ENCODE data around the gene CAP2. TPM values are rescaled to one million over a fixed set of nuclear protein-coding genes. Genes with fewer than 3 reads are reported as not detected.

The CAP2 gene
- total RNA-seq, 1 donor from 2014 or later, result not detected

DNA sequence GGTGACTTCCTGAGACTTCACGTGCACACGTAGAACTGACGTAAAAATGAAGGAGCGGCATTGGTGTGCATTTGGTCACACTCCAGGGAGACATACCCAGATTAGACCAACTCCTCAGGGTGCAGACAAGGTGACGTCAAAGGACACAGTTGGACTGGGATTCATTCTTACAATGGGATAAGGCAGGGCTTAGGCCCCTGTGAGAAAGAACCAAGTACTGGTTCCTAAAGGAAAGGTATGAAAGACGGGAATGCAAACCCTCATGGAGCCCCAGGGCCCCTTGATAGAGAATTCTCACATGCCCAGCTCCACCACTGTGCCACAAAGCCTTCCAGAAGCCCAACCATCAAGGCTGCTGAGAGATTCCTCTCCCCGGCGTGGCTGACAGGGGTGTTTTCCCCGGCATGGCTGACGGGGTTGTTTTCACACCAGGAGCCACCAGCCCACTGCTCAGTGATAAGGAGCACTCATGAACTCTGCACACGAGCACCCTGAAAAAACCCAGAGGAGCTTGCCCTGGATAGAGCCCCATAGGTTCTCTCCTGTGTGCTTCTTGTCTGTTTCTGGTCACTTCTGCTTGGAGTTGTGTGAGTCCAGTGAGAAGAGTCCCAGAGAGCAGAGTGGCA is 90.1 kb downstream of the CAP2 start:
- ChIA-PET CTCF (no interaction called here), POLR2A (no interaction called here)
- Mint-ChIP-seq H3K27me3 (peaks cover 2% of the 10 kb centered on the region), H3K4me1 (no peaks in the 10 kb centered on the region), H3K27ac (no peak overlapping the region), H3K9me3 (no peaks in the 10 kb centered on the region), H3K36me3 (ENCODE audit: low read depth) (no peaks in the 10 kb centered on the region), H3K4me3 (no peak overlapping the region)
- intact Hi-C loops (cut with micrococcal nuclease), result no loop called here
- no peak for ATAC-seq (ENCODE audit: low read depth)
- TF ChIP-seq, protein P1, sequence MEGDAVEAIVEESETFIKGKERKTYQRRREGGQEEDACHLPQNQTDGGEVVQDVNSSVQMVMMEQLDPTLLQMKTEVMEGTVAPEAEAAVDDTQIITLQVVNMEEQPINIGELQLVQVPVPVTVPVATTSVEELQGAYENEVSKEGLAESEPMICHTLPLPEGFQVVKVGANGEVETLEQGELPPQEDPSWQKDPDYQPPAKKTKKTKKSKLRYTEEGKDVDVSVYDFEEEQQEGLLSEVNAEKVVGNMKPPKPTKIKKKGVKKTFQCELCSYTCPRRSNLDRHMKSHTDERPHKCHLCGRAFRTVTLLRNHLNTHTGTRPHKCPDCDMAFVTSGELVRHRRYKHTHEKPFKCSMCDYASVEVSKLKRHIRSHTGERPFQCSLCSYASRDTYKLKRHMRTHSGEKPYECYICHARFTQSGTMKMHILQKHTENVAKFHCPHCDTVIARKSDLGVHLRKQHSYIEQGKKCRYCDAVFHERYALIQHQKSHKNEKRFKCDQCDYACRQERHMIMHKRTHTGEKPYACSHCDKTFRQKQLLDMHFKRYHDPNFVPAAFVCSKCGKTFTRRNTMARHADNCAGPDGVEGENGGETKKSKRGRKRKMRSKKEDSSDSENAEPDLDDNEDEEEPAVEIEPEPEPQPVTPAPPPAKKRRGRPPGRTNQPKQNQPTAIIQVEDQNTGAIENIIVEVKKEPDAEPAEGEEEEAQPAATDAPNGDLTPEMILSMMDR (IDR thresholded peaks at IDR 0.05), result no peak
- no peak for DNase-seq

DNA sequence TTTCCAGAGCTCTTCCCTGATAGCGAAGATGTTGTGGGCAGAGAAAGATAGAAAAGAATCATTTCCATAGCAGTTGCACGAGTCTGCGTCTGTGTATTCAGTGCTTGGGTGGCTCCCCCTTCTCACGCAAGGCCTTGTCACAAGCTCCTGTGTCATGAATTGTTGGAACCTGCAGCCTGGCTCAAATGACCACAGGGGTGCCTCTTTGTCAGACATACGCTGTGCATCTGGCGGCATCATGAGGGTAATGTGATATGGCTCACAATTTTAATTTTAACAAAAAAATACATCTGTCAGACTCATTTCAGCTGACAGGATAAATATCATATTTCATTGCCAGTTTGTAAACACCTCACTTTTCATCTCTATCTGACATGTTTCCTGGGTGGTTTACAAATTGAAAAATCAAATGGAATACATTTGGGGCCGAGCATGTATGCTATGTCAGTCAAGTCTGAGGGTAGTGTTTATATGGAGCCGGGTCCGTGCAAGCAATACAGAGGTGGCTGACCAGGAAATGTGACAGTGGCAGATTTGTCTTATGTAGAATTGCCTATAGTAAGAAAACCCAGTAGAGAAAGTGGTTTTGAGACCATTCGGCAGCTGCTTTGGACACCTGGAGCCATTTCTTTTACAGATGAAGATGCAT is 90.9 kb downstream of the CAP2 start:
- intact Hi-C loops (cut with micrococcal nuclease), result no loop called here
- Mint-ChIP-seq H3K27me3 (peaks cover 2% of the 10 kb centered on the region), H3K27ac (no peak overlapping the region), H3K4me1 (no peaks in the 10 kb centered on the region), H3K9me3 (no peaks in the 10 kb centered on the region), H3K36me3 (ENCODE audit: low read depth) (no peaks in the 10 kb centered on the region), H3K4me3 (no peak overlapping the region)
- no peak for ATAC-seq (ENCODE audit: low read depth)
- CTCF ChIA-PET, result no interaction called here
- POLR2A ChIA-PET, result no interaction called here
- DNase-seq, result no peak
- TF ChIP-seq, protein P1 (IDR thresholded peaks at IDR 0.05), result no peak

DNA sequence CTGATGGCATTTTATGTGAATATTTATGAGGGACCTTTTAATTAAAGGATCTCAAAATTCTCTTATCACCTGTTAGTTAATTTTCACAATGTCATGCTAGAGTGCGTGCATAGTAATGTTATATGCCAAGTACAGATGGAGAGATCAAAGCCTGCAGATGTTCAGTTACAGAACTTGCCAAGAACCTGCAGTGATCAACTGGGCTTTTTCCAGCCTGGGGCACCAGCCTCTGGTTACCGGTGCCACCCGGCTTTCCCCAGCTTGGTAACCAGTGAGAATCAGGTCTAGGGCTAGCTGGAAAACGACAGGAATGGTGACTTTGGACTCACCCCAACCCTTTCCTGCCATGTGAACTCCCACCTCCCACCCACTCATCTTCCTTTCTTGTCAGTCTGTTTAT is 91.8 kb downstream of the CAP2 start:
- TF ChIP-seq, protein P1 (IDR thresholded peaks at IDR 0.05), result no peak
- Mint-ChIP-seq H3K27me3 (peaks cover 2% of the 10 kb centered on the region), H3K36me3 (ENCODE audit: low read depth) (no peaks in the 10 kb centered on the region), H3K4me3 (no peak overlapping the region), H3K9me3 (no peaks in the 10 kb centered on the region), H3K27ac (no peak overlapping the region), H3K4me1 (no peaks in the 10 kb centered on the region)
- CTCF ChIA-PET, result no interaction called here
- intact Hi-C loops (cut with micrococcal nuclease), result no loop called here
- DNase-seq (no peak), ATAC-seq (ENCODE audit: low read depth) (no peak)
- POLR2A ChIA-PET, result no interaction called here

DNA sequence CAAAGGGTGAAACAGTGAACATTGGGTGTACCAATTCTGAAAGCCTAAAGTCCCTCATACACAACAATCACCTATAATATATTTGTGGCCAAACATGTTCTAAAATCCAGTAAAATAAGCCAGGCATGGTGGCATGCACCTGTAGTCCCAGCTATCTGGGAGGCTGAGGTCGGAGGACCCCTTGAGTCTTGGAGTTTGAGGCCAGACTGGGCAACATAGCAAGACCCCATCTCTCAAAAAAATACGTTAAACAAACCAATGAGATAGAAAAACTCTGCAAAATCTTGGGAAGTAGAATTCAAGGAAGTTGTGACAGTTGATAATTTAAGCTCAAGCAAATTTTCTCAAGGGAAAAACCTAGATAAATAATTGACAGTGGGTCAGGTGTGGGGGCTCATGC is 92.6 kb downstream of the CAP2 start:
- ChIA-PET CTCF (no interaction called here), POLR2A (no interaction called here)
- peaks cover 7% of the 10 kb centered on the region for H3K27me3 Mint-ChIP-seq
- H3K9me3 Mint-ChIP-seq, result no peaks in the 10 kb centered on the region
- no peak overlapping the region for H3K4me3 Mint-ChIP-seq
- H3K36me3 Mint-ChIP-seq (ENCODE audit: low read depth), result no peaks in the 10 kb centered on the region
- no peak for ATAC-seq (ENCODE audit: low read depth)
- DNase-seq, result no peak
- no peak overlapping the region for H3K27ac Mint-ChIP-seq
- TF ChIP-seq, protein P1 (IDR thresholded peaks at IDR 0.05), result no peak
- no peaks in the 10 kb centered on the region for H3K4me1 Mint-ChIP-seq
- intact Hi-C loops (cut with micrococcal nuclease), result no loop called here

DNA sequence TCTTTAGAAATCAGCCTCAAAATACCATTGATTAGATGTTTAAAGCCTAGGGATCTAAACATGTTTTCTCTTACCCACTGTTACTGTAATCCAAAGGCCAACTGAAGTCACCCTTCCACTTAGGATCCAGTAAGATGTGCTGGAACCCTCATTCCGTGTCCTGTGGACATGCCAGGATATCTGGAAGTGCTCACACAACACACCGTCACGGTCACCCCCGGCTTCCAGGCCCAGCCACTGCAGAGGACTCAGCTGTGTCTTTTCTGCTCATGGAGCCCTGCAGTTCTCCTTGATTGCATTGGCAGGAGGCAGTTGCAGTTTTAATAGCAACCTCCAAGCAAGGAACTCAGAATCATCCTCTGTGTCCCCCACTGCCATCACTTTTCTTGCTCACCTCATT is 93.3 kb downstream of the CAP2 start:
- ATAC-seq (ENCODE audit: low read depth) (no peak), DNase-seq (no peak)
- TF ChIP-seq, protein P1 (IDR thresholded peaks at IDR 0.05), result no peak
- intact Hi-C loops (cut with micrococcal nuclease), result no loop called here
- H3K36me3 Mint-ChIP-seq (ENCODE audit: low read depth), result no peaks in the 10 kb centered on the region
- ChIA-PET POLR2A (no interaction called here), CTCF (no interaction called here)
- no peak overlapping the region for H3K27ac Mint-ChIP-seq
- H3K4me3 Mint-ChIP-seq, result no peak overlapping the region
- no peaks in the 10 kb centered on the region for H3K9me3 Mint-ChIP-seq
- H3K27me3 Mint-ChIP-seq, result peaks cover 8% of the 10 kb centered on the region
- H3K4me1 Mint-ChIP-seq, result no peaks in the 10 kb centered on the region
